HCT116 (cell line): Measurements from ENCODE around the gene STK11. TPM values are rescaled to one million over a fixed set of nuclear protein-coding genes. Genes with fewer than 3 reads are reported as not detected.

Experiments used
- ATAC-seq: fragments of 200-7000 bp; cut with Tn5 transposase; 2 replicates; pipeline ENCODE4 v1.9.1; 2020; ENCODE audit warnings: mild to moderate bottlenecking, moderate library complexity
- BruUV-seq: library from RNA; stranded (reverse); fragments of 400-500 nt; replicated peaks from 2 replicates; lab custom pipeline; 2021; lab: Mats Ljungman, UMichigan
- CTCF ChIA-PET: fragments of 300-600 bp; sonication (Branson Sonifier 250); formaldehyde crosslinking; loops from one replicate; lab custom pipeline; 2021; ENCODE audit warnings: antibody characterized with exemption; lab: Charles Lee
- POLR2A ChIA-PET: fragments of 300-600, 350-600 bp; sonication (Branson Sonifier 250); formaldehyde crosslinking; loops from one replicate; lab custom pipeline; 2021; ENCODE audit warnings: antibody characterized with exemption; lab: Charles Lee
- RAD21 ChIA-PET, 2 experiments: fragments of 300-600 bp; sonication (Branson Sonifier 250); formaldehyde crosslinking; loops; one replicate each; lab custom pipeline; 2023; ENCODE audit warnings: low total read pairs in 2 of 2; ENCODE audit not compliant: uncharacterized antibody in 2 of 2, unreplicated experiment in 2 of 2, low non-redundant PET in 1 of 2; lab: Charles Lee
- DNase-seq: peaks from one replicate; pipeline ENCODE4 v3.0.0-alpha.2; 2010; ENCODE audit warnings: low read depth, low spot score
- H2AFZ ChIP-seq: fragments of 200-600 bp; shearing (Covaris generic), sonication (generic); 2 replicates; pipeline ENCODE4 v1.6.1; 2017; ENCODE audit warnings: low read depth, mixed run types, mixed read lengths, antibody characterized with exemption, low read length; ENCODE audit not compliant: poor library complexity, severe bottlenecking
- H3K27ac ChIP-seq: 2 replicates; pipeline ENCODE4 v1.5.1; 2012; ENCODE audit warnings: low read depth, low read length
- H3K27me3 ChIP-seq: fragments of 200-600 bp; sonication (generic); 2 replicates; pipeline ENCODE4 v1.6.1; 2016; ENCODE audit warnings: mixed run types, low read length, mixed read lengths; ENCODE audit not compliant: insufficient read depth
- H3K36me3 ChIP-seq, 2 experiments: fragments of 200-500 bp in 1 of 2; fragments of 200-600 bp in 1 of 2; sonication (Bioruptor generic) in 1 of 2; sonication (generic) in 1 of 2; 2 replicates each; pipeline versions ENCODE4 v1.5.1 to v1.6.1; 2014 to 2016; ENCODE audit warnings: low read length in 2 of 2, inconsistent platforms in 1 of 2, mixed read lengths in 1 of 2, mixed run types in 1 of 2; ENCODE audit not compliant: insufficient read depth in 2 of 2, control insufficient read depth in 1 of 2
- H3K4me1 ChIP-seq, 2 experiments: fragments of 200-600 bp in 1 of 2; sonication (generic) in 1 of 2; 2 replicates each; pipeline versions ENCODE4 v1.5.1 to v1.6.1; 2012 to 2017; ENCODE audit warnings: low read length in 2 of 2, inconsistent platforms in 1 of 2, mild to moderate bottlenecking in 1 of 2, mixed read lengths in 1 of 2, mixed run types in 1 of 2, moderate library complexity in 1 of 2; ENCODE audit not compliant: insufficient read depth in 2 of 2, control insufficient read depth in 1 of 2
- H3K4me2 ChIP-seq: fragments of 200-600 bp; sonication (generic); 2 replicates; pipeline ENCODE4 v1.6.1; 2017; ENCODE audit warnings: mixed run types, low read length, mixed read lengths
- H3K4me3 ChIP-seq, 2 experiments: fragments of 200-600 bp in 1 of 2; sonication (generic) in 1 of 2; replicated peaks in 1 of 2; 2 replicates each; pipeline ENCODE4 v1.5.1; 2011 to 2016; ENCODE audit warnings: low read length in 2 of 2, control low read depth in 1 of 2, low read depth in 1 of 2, mild to moderate bottlenecking in 1 of 2, mixed read lengths in 1 of 2, mixed run types in 1 of 2
- H3K79me2 ChIP-seq: fragments of 200-600 bp; sonication (generic); 2 replicates; pipeline ENCODE4 v1.6.1; 2017; ENCODE audit warnings: mild to moderate bottlenecking, mixed run types, low read length, moderate library complexity, mixed read lengths; ENCODE audit not compliant: insufficient read depth
- H3K9ac ChIP-seq: fragments of 200-600 bp; sonication (generic); 2 replicates; pipeline ENCODE4 v1.6.1; 2016; ENCODE audit warnings: low read length, mixed read lengths
- H3K9me2 ChIP-seq: fragments of 200-600 bp; sonication (generic), shearing (Covaris generic); 2 replicates; pipeline ENCODE4 v1.6.1; 2017; ENCODE audit warnings: mixed run types, mild to moderate bottlenecking, moderate library complexity; ENCODE audit not compliant: insufficient read depth
- H3K9me3 ChIP-seq, 2 experiments: fragments of 200-500 bp in 1 of 2; fragments of 200-600 bp in 1 of 2; sonication (Bioruptor generic) in 1 of 2; sonication (generic) in 1 of 2; 2 replicates each; pipeline ENCODE4 v1.6.1; 2014 to 2017; ENCODE audit warnings: low read length in 2 of 2, mixed read lengths in 2 of 2, inconsistent platforms in 1 of 2, low read depth in 1 of 2, mild to moderate bottlenecking in 1 of 2, mixed run types in 1 of 2, moderate library complexity in 1 of 2; ENCODE audit not compliant: control insufficient read depth in 1 of 2, insufficient read depth in 1 of 2
- H4K20me1 ChIP-seq: fragments of 200-600 bp; sonication (generic), shearing (Covaris generic); 2 replicates; pipeline ENCODE4 v1.6.1; 2017; ENCODE audit warnings: mixed run types, mild to moderate bottlenecking, moderate library complexity; ENCODE audit not compliant: insufficient read depth
- CBX3 ChIP-seq: IDR thresholded peaks from 2 replicates; pipeline ENCODE4 v1.6.1; 2012; ENCODE audit warnings: low read depth
- EGR1 ChIP-seq: IDR thresholded peaks from 2 replicates; pipeline ENCODE4 v1.6.1; 2012; ENCODE audit warnings: low read depth
- MAX ChIP-seq: IDR thresholded peaks from 2 replicates; pipeline ENCODE4 v1.6.1; 2012
- POLR2AphosphoS5 ChIP-seq: IDR thresholded peaks from 2 replicates; pipeline ENCODE4 v1.6.1; 2011; ENCODE audit warnings: mild to moderate bottlenecking, low read depth, low read length, moderate library complexity
- REST ChIP-seq: IDR thresholded peaks from 2 replicates; pipeline ENCODE4 v1.6.1; 2012; ENCODE audit warnings: low read depth
- SIN3A ChIP-seq: IDR thresholded peaks from 2 replicates; pipeline ENCODE4 v1.6.1; 2012; ENCODE audit warnings: low read depth
- ZFX ChIP-seq: fragments of 450-650 bp; IDR thresholded peaks from 2 replicates; pipeline ENCODE4 v1.6.1; 2017
- intact Hi-C: fragments of 100-400 bp; cut with micrococcal nuclease; formaldehyde crosslinking; loops from 2 replicates; pipeline ENCODE4 v1.10.0; 2022
- total RNA-seq: library from RNA; stranded (reverse); gene quantifications from one replicate; pipeline ENCODE4 v1.2.1, GENCODE V29; 2021; ENCODE audit not compliant: unreplicated experiment

The STK11 gene
- total RNA-seq, 1 experiment from 2014 or later = 86.9 TPM

- H3K4me2 ChIP-seq = peak overlapping the region; percentile 99
- peaks cover 56% of the 10 kb centered on the region for H3K79me2 ChIP-seq
- no peaks in the 10 kb centered on the region for H3K9me3 ChIP-seq
- H3K9me2 ChIP-seq = no peaks in the 10 kb centered on the region
- DNase-seq (no peak), ATAC-seq (no peak)
- intact Hi-C loops = loop anchor here (10.0 kb wide), 1 partner anchor 129 kb away; the partner anchor contains the start of genes DAZAP1 and GAMT
- H3K4me1 ChIP-seq = peaks cover 17 to 48% of the 10 kb centered on the region in 2 experiments
- CTCF ChIA-PET = no interaction called here
- TF ChIP-seq ZFX (peak; percentile 15; the same call in 1 of the 2 replicates), REST (no peak), CBX3 (no peak), EGR1 (peak; percentile 98; the same call in 1 of the 2 replicates), POLR2AphosphoS5 (peak; percentile 35; the same call in 1 of the 2 replicates), SIN3A (peak; percentile 62; the same call in 1 of the 2 replicates), MAX (peak; percentile 72)
- TF ChIP-seq, all 23 proteins: peak for 5
- Histone ChIP-seq H3K27ac (peak overlapping the region; percentile 100), H3K27me3 (no peaks in the 10 kb centered on the region), H3K4me3 (peak overlapping the region; percentile 84 to 85), H4K20me1 (no peaks in the 10 kb centered on the region), H3K9ac (peak overlapping the region; percentile 97), H2AFZ (no peak overlapping the region), H3K36me3 (peaks cover 25 to 36% of the 10 kb centered on the region in 2 experiments; a peak in 3 of 4 replicates)
- ChIA-PET RAD21 (no interaction called here), POLR2A (no interaction called here)
- TSS peak; percentile 30 for BruUV-seq
Observed at GRCh38 chr19:1275976-1276627, 70.5 kb downstream of the STK11 start.
